ENCODE results near the gene IYD.
"Not testable (repeated sequence)": the region's sequence is repeated elsewhere in the genome, so short reads cannot be mapped to it uniquely, and the experiment has no call there.

Gene IYD

DNA sequence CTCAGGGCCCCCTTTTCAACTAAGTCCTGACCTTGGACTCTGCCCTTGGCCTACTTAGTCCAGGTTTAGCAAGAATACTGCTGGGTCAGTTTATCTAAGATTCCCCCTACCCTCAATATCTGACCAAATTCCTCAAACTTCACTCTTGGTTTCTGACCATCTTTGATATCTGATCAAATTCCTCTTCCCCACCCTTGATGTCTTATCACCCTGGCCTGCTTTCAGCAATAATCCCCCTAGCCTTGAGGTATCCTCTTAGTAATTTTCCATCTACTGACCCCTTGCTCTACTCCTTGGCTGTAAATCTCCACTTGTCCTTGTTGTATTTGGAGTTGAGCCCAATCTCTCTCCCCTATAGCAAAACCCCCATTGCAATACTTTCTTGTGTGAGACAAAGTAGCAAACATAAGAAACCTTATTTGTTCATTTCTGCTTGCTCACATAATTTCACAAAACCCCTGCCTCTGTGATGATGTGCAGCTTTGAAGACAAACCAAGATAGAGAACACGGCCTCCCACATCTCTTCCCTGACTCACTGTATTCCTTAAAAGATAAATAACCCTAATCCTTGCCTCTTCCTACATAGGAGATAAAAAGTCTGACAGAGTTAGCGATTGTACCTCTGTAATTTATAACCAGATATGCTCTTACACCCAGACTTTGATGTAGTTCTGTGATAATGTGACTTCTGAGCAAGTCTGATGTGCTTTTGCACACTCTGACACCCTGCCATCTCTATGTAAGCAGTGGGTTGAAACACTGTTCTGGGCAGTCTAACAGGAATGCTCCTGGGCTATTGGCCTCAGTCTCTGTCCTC lies 13.8 kb upstream of the IYD start:
- Histone ChIP-seq H3K4me1 (ENCODE audit: control insufficient read depth, insufficient read depth, low read length) (no peaks in the 10 kb centered on the region), H3K4me3 (ENCODE audit: low read length) (no peak overlapping the region), H3K9me3 (ENCODE audit: control insufficient read depth, low read length) (no peaks in the 10 kb centered on the region), H3K36me3 (ENCODE audit: control insufficient read depth, insufficient read depth, low read length) (no peaks in the 10 kb centered on the region), H3K27me3 (ENCODE audit: control insufficient read depth, insufficient read depth, low read length) (no peaks in the 10 kb centered on the region), H3K9ac (ENCODE audit: low read length) (no peak overlapping the region)

DNA sequence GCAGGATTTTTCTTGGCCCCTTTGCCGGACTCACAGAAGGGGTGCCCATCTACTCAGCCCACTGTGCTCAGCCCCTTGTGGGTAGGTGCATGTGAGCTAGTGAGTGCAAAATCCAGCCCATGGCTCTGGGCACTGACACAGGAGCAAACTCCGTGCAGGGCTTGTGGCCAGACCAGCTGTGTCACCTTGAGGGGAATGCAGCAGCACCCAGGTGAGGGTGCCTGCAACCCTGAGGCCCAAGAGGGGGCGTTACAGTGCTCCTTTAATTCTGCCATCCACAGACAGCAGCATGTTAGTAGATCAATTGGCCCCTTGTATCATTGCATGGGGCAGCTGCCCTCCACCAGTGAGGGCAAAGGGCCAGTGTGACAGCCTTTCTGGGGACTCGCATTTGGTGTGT lies 12.9 kb upstream of the IYD start:
- Histone ChIP-seq H3K4me3 (ENCODE audit: low read length) (no peak overlapping the region), H3K27me3 (ENCODE audit: control insufficient read depth, insufficient read depth, low read length) (no peaks in the 10 kb centered on the region), H3K9ac (ENCODE audit: low read length) (no peak overlapping the region), H3K36me3 (ENCODE audit: control insufficient read depth, insufficient read depth, low read length) (no peaks in the 10 kb centered on the region), H3K4me1 (ENCODE audit: control insufficient read depth, insufficient read depth, low read length) (no peaks in the 10 kb centered on the region), H3K9me3 (ENCODE audit: control insufficient read depth, low read length) (no peaks in the 10 kb centered on the region)

GRCh38 chr6:150361876-150362275 lies 6.9 kb upstream of the IYD start:
- H3K4me3 ChIP-seq (ENCODE audit: low read length): no peak overlapping the region
- no peak overlapping the region for H3K9ac ChIP-seq (ENCODE audit: low read length)
- no peaks in the 10 kb centered on the region for H3K4me1 ChIP-seq (ENCODE audit: control insufficient read depth, insufficient read depth, low read length)
- H3K27me3 ChIP-seq (ENCODE audit: control insufficient read depth, insufficient read depth, low read length): no peaks in the 10 kb centered on the region
- H3K9me3 ChIP-seq (ENCODE audit: control insufficient read depth, low read length): no peaks in the 10 kb centered on the region
- no peaks in the 10 kb centered on the region for H3K36me3 ChIP-seq (ENCODE audit: control insufficient read depth, insufficient read depth, low read length)

GRCh38 chr6:150363733-150364132 lies 5.1 kb upstream of the IYD start:
- H3K4me1 ChIP-seq (ENCODE audit: control insufficient read depth, insufficient read depth, low read length): peaks cover 4% of the 10 kb centered on the region
- H3K9me3 ChIP-seq (ENCODE audit: control insufficient read depth, low read length): no peaks in the 10 kb centered on the region
- no peak overlapping the region for H3K4me3 ChIP-seq (ENCODE audit: low read length)
- no peak overlapping the region for H3K9ac ChIP-seq (ENCODE audit: low read length)
- H3K36me3 ChIP-seq (ENCODE audit: control insufficient read depth, insufficient read depth, low read length): no peaks in the 10 kb centered on the region
- H3K27me3 ChIP-seq (ENCODE audit: control insufficient read depth, insufficient read depth, low read length): no peaks in the 10 kb centered on the region

DNA sequence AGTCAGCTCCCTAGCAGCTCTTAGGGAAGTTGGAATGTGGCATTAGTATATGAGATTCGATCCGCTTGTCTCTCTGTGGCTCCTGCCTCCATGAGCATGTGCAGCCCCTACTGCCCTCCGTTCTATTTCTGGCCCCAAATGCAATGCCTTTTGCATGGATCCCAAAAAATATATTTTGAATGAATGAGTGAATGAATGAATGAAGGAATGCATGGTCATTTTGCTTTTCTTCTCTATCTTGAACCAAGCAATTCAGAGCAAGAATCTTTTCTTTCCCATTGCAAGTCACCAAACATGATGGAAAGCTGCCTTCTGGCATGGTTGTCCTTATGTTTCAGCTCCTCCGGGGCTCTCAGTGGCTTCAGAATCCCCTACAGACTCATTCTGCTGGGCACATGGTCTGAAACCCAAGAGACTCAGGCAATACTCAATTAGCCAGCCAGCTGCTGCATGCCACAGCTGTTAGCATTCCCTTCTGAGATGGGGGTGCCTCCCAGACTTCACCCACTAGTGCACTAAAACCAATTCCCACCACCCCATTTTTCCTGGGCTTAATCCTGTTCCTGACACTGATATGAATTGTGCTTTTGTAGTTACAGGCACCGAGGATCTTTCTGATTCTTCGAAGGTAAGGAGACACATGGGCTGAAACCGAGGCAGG lies 2.6 kb upstream of the IYD start:
- Histone ChIP-seq H3K27me3 (ENCODE audit: control insufficient read depth, insufficient read depth, low read length) (no peaks in the 10 kb centered on the region), H3K4me3 (ENCODE audit: low read length) (no peak overlapping the region), H3K9me3 (ENCODE audit: control insufficient read depth, low read length) (no peaks in the 10 kb centered on the region), H3K9ac (ENCODE audit: low read length) (no peak overlapping the region), H3K36me3 (ENCODE audit: control insufficient read depth, insufficient read depth, low read length) (no peaks in the 10 kb centered on the region), H3K4me1 (ENCODE audit: control insufficient read depth, insufficient read depth, low read length) (peaks cover 13% of the 10 kb centered on the region)

- H3K4me1 ChIP-seq (ENCODE audit: control insufficient read depth, insufficient read depth, low read length): peaks cover 13% of the 10 kb centered on the region
- no peaks in the 10 kb centered on the region for H3K36me3 ChIP-seq (ENCODE audit: control insufficient read depth, insufficient read depth, low read length)
- no peaks in the 10 kb centered on the region for H3K27me3 ChIP-seq (ENCODE audit: control insufficient read depth, insufficient read depth, low read length)
- no peaks in the 10 kb centered on the region for H3K9me3 ChIP-seq (ENCODE audit: control insufficient read depth, low read length)
- H3K9ac ChIP-seq (ENCODE audit: low read length): no peak overlapping the region
- H3K4me3 ChIP-seq (ENCODE audit: low read length): no peak overlapping the region
These were observed 596 bp downstream of the IYD start for GRCh38 chr6:150369408-150369807.

DNA sequence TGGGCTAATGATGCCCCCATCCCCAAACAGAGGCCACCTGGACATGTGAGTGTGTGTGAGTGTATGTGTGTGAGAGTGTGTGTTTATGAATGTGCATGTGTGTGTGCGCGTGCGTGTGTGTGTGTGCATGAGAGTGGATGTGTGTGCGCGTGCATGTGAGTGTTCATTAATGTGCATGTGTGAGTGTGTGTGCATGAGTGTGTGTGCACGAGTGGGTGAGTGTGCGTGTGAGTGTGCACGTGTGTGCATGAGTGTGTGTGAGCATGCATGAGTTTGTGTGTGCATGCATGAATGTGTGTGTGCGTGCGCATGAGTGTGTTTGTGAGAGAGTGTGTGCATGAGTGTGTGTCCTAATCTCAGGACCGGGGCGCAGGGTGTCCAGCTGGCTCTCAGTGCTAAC lies 1.3 kb downstream of the IYD start:
- H3K4me1 ChIP-seq (ENCODE audit: control insufficient read depth, insufficient read depth, low read length): peaks cover 13% of the 10 kb centered on the region
- no peak overlapping the region for H3K9ac ChIP-seq (ENCODE audit: low read length)
- H3K9me3 ChIP-seq (ENCODE audit: control insufficient read depth, low read length): no peaks in the 10 kb centered on the region

DNA sequence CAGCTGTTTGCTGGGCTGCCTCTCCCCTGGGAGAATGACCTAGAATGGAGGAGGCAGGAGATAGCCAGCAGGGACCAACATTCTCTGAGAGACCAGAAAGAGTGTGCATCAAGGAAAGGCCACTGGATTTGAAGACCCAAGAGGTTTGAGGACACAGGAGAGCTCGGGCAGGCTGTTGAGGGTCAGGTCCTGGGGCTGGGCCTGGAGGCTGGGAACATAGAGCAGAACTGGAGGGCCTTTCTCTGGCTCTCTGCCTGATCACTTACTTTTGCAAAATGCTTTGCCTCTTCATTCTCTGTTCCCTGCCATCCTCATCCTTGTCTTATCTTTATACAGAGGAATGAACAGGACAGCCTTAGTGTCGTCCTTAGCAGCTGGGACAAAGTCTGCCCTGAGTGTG lies 2.5 kb downstream of the IYD start:
- Histone ChIP-seq H3K9ac (ENCODE audit: low read length) (no peak overlapping the region), H3K36me3 (ENCODE audit: control insufficient read depth, insufficient read depth, low read length) (no peaks in the 10 kb centered on the region), H3K27me3 (ENCODE audit: control insufficient read depth, insufficient read depth, low read length) (no peaks in the 10 kb centered on the region), H3K9me3 (ENCODE audit: control insufficient read depth, low read length) (no peaks in the 10 kb centered on the region), H3K4me3 (ENCODE audit: low read length) (no peak overlapping the region), H3K4me1 (ENCODE audit: control insufficient read depth, insufficient read depth, low read length) (peaks cover 13% of the 10 kb centered on the region)

More for the DNA sequence above, 1.3 kb downstream of the IYD start:
- Histone ChIP-seq H3K27me3 (ENCODE audit: control insufficient read depth, insufficient read depth, low read length) (no peaks in the 10 kb centered on the region), H3K4me3 (ENCODE audit: low read length) (no peak overlapping the region), H3K36me3 (ENCODE audit: control insufficient read depth, insufficient read depth, low read length) (no peaks in the 10 kb centered on the region)

DNA sequence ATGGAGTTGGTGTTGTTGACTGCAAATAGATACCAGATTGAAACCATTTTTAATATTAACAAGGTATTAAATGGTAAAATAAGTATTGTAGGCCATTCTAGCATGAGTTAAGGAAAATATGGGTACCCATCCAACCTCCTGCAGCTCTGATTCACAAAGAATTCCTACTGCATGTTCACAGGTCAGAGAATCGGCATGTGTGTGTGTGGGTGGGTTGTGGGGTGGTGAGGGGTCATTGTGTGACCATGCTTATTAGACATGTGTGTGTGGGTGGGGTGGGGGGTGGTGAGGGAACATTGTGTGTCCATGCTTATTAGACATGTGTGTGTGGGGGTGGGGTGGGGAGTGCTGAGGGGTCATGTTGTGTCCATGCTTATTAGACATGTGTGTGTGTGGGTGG lies 3.2 kb downstream of the IYD start:
- H3K9me3 ChIP-seq (ENCODE audit: control insufficient read depth, low read length): no peaks in the 10 kb centered on the region
- no peaks in the 10 kb centered on the region for H3K27me3 ChIP-seq (ENCODE audit: control insufficient read depth, insufficient read depth, low read length)
- H3K4me1 ChIP-seq (ENCODE audit: control insufficient read depth, insufficient read depth, low read length): peaks cover 14% of the 10 kb centered on the region
- no peaks in the 10 kb centered on the region for H3K36me3 ChIP-seq (ENCODE audit: control insufficient read depth, insufficient read depth, low read length)
- no peak overlapping the region for H3K4me3 ChIP-seq (ENCODE audit: low read length)
- no peak overlapping the region for H3K9ac ChIP-seq (ENCODE audit: low read length)

- Histone ChIP-seq H3K9me3 (ENCODE audit: control insufficient read depth, low read length) (no peaks in the 10 kb centered on the region), H3K4me3 (ENCODE audit: low read length) (no peak overlapping the region)
These were observed 4.5 kb downstream of the IYD start for GRCh38 chr6:150373260-150373701.

GRCh38 chr6:150374346-150374745 lies 5.5 kb downstream of the IYD start:
- not testable (repeated sequence) for H3K9ac ChIP-seq (ENCODE audit: low read length); H3K4me1 ChIP-seq (ENCODE audit: control insufficient read depth, insufficient read depth, low read length); H3K36me3 ChIP-seq (ENCODE audit: control insufficient read depth, insufficient read depth, low read length); H3K4me3 ChIP-seq (ENCODE audit: low read length); H3K27me3 ChIP-seq (ENCODE audit: control insufficient read depth, insufficient read depth, low read length); H3K9me3 ChIP-seq (ENCODE audit: control insufficient read depth, low read length)

More at GRCh38 chr6:150373260-150373701, 4.5 kb downstream of the IYD start:
- Histone ChIP-seq H3K4me1 (ENCODE audit: control insufficient read depth, insufficient read depth, low read length) (peaks cover 17% of the 10 kb centered on the region), H3K9ac (ENCODE audit: low read length) (no peak overlapping the region), H3K27me3 (ENCODE audit: control insufficient read depth, insufficient read depth, low read length) (no peaks in the 10 kb centered on the region), H3K36me3 (ENCODE audit: control insufficient read depth, insufficient read depth, low read length) (no peaks in the 10 kb centered on the region)

GRCh38 chr6:150377211-150377781 lies 8.5 kb downstream of the IYD start:
- H3K9me3 ChIP-seq (ENCODE audit: control insufficient read depth, low read length): no peaks in the 10 kb centered on the region
- H3K27me3 ChIP-seq (ENCODE audit: control insufficient read depth, insufficient read depth, low read length): no peaks in the 10 kb centered on the region
- no peaks in the 10 kb centered on the region for H3K36me3 ChIP-seq (ENCODE audit: control insufficient read depth, insufficient read depth, low read length)
- H3K9ac ChIP-seq (ENCODE audit: low read length): no peak overlapping the region
- no peak overlapping the region for H3K4me3 ChIP-seq (ENCODE audit: low read length)
- peaks cover 6% of the 10 kb centered on the region for H3K4me1 ChIP-seq (ENCODE audit: control insufficient read depth, insufficient read depth, low read length)
